K562 (cell line): ENCODE results near the gene METAP1D. TPM values are rescaled to one million over a fixed set of nuclear protein-coding genes. Genes with fewer than 3 reads are reported as not detected.
"Not testable (repeated sequence)": the region's sequence is repeated elsewhere in the genome, so short reads cannot be mapped to it uniquely, and the experiment has no call there.

ENCODE experiments used
- ATAC-seq: fragments of 200-7000 bp; cut with Tn5 transposase; 3 replicates; pipeline ENCODE4 v1.9.1; 2020; ENCODE audit warnings: moderate library complexity
- BruUV-seq: library from RNA; stranded (reverse); fragments of 400-500 nt; replicated peaks from 2 replicates; lab custom pipeline; 2021; lab: Mats Ljungman, UMichigan
- CTCF ChIA-PET: fragments of 300-600 bp; formaldehyde crosslinking; extraction: SDS; loops from one replicate; lab custom pipeline; 2021; ENCODE audit warnings: low intra/inter-chr PET ratio; lab: Yijun Ruan, JAX
- POLR2A ChIA-PET: fragments of 300-600, 350-650 bp; sonication (Branson Sonifier 250); formaldehyde crosslinking; extraction: SDS; loops from one replicate; lab custom pipeline; 2021; ENCODE audit warnings: antibody characterized with exemption, inconsistent platforms; lab: Yijun Ruan, JAX
- DNase-seq, 4 experiments: peaks; one replicate each; pipeline versions ENCODE4 v3.0.0 to v3.0.0-alpha.2; 2011 to 2018; ENCODE audit warnings: low spot score in 3 of 4, mixed read lengths in 3 of 4; ENCODE audit errors: extremely low read depth in 1 of 4
- FAIRE-seq: peaks from 2 replicates; lab custom pipeline; 2011; peaks lifted over from hg19 to GRCh38; lab: Jason Lieb, UNC
- H2AFZ ChIP-seq: 2 replicates; pipeline ENCODE4 v1.6.0; 2011; ENCODE audit warnings: low read depth, low read length, control low read depth, inconsistent platforms
- H3K27ac ChIP-seq: fragments of 200-600 bp; 3 replicates; pipeline ENCODE4 v1.8.0; 2011; ENCODE audit warnings: low read depth, mild to moderate bottlenecking, control low read depth, inconsistent platforms, low read length, moderate library complexity, mixed read lengths; ENCODE audit errors: extremely low read depth
- H3K27me3 ChIP-seq, 2 experiments: fragments of 300-600 bp in 1 of 2; 2 replicates in 1 of 2; 3 replicates in 1 of 2; pipeline versions ENCODE4 v1.6.0 to v1.8.0; 2011; ENCODE audit warnings: inconsistent platforms in 2 of 2, low read length in 2 of 2, mild to moderate bottlenecking in 1 of 2, mixed read lengths in 1 of 2, moderate library complexity in 1 of 2; ENCODE audit not compliant: control insufficient read depth in 2 of 2, insufficient read depth in 2 of 2
- H3K36me3 ChIP-seq: fragments of 300-600 bp; 3 replicates; pipeline ENCODE4 v1.8.0; 2011; ENCODE audit warnings: mild to moderate bottlenecking, low read length, inconsistent platforms; ENCODE audit not compliant: control insufficient read depth, insufficient read depth
- H3K4me1 ChIP-seq, 2 experiments: fragments of 200-600 bp in 1 of 2; replicated peaks in 1 of 2; 2 replicates in 1 of 2; 3 replicates in 1 of 2; pipeline versions ENCODE4 v1.5.1 to v1.8.0; 2011; ENCODE audit warnings: inconsistent platforms in 2 of 2, low read length in 2 of 2, mild to moderate bottlenecking in 1 of 2, mixed read lengths in 1 of 2, moderate library complexity in 1 of 2; ENCODE audit not compliant: control insufficient read depth in 2 of 2, insufficient read depth in 2 of 2
- H3K4me2 ChIP-seq: 2 replicates; pipeline ENCODE4 v1.6.1; 2011; ENCODE audit warnings: low read length, control low read depth, inconsistent platforms, mixed read lengths; ENCODE audit not compliant: insufficient read depth
- H3K4me3 ChIP-seq: fragments of 200-600 bp; sonication (generic), shearing (Covaris generic); 2 replicates; pipeline ENCODE4 v1.5.1; 2016; ENCODE audit warnings: control low read depth, inconsistent platforms
- H3K79me2 ChIP-seq: fragments of 200-600 bp; 3 replicates; pipeline ENCODE4 v1.8.0; 2011; ENCODE audit warnings: low read length, inconsistent platforms; ENCODE audit not compliant: control insufficient read depth, insufficient read depth
- H3K9ac ChIP-seq, 2 experiments: 2 replicates each; pipeline versions ENCODE4 v1.6.0 to v1.6.1; 2011; ENCODE audit warnings: low read depth in 2 of 2, low read length in 2 of 2, control low read depth in 1 of 2, inconsistent platforms in 1 of 2, mild to moderate bottlenecking in 1 of 2, mixed read lengths in 1 of 2; ENCODE audit not compliant: insufficient read depth in 1 of 2
- H3K9me1 ChIP-seq: one replicate; pipeline ENCODE4 v1.6.0; 2011; ENCODE audit warnings: inconsistent platforms, mild to moderate bottlenecking, low read length, moderate library complexity; ENCODE audit not compliant: control insufficient read depth, insufficient read depth
- H3K9me3 ChIP-seq: replicated peaks from 2 replicates; pipeline ENCODE4 v1.5.1; 2011; ENCODE audit warnings: low read depth, low read length, inconsistent platforms; ENCODE audit not compliant: control insufficient read depth, insufficient read depth
- H4K20me1 ChIP-seq: replicated peaks from 2 replicates; pipeline ENCODE4 v1.6.1; 2011; ENCODE audit warnings: low read length, inconsistent platforms, mixed read lengths; ENCODE audit not compliant: control insufficient read depth, insufficient read depth
- BACH1 ChIP-seq: fragments of 200-800 bp; sonication (Bioruptor generic); IDR thresholded peaks from 2 replicates; pipeline ENCODE4 v1.6.1; 2016; ENCODE audit warnings: missing genetic modification characterization, missing compliant biosample characterization
- EP400 ChIP-seq: fragments of 450-650 bp; IDR thresholded peaks from 2 replicates; pipeline ENCODE4 v1.6.1; 2017; ENCODE audit warnings: antibody characterized with exemption, mild to moderate bottlenecking, moderate library complexity
- MCM2 ChIP-seq: fragments of 450-650 bp; IDR thresholded peaks from 2 replicates; pipeline ENCODE4 v1.6.1; 2017; ENCODE audit warnings: low read depth, mild to moderate bottlenecking
- POLR2B ChIP-seq: fragments of 450-650 bp; IDR thresholded peaks from 2 replicates; pipeline ENCODE4 v1.6.1; 2018; ENCODE audit warnings: low read depth; ENCODE audit not compliant: partially characterized antibody
- PYGO2 ChIP-seq: fragments of 450-650 bp; IDR thresholded peaks from 2 replicates; pipeline ENCODE4 v1.6.1; 2016; ENCODE audit warnings: mild to moderate bottlenecking, missing genetic modification characterization, moderate library complexity, missing compliant biosample characterization
- SP1 ChIP-seq: sonication (generic); formaldehyde crosslinking; IDR thresholded peaks from 2 replicates; pipeline ENCODE4 v1.8.1; 2022; ENCODE audit warnings: mild to moderate bottlenecking, missing genetic modification reagents
- ZBTB12 ChIP-seq: fragments of 250-450 bp; sonication (Bioruptor Pico); IDR thresholded peaks from 2 replicates; pipeline ENCODE4 v1.4.0; 2020
- ZNF121 ChIP-seq: sonication (generic); formaldehyde crosslinking; conservative IDR thresholded peaks from 2 replicates; pipeline ENCODE4 v1.8.0; 2022; ENCODE audit warnings: missing genetic modification reagents
- ZNF398 ChIP-seq: fragments of 250-450 bp; sonication (Bioruptor Pico); IDR thresholded peaks from 2 replicates; pipeline ENCODE4 v1.8.0; 2021; ENCODE audit warnings: moderate library complexity, mild to moderate bottlenecking, inconsistent platforms
- ZNF511 ChIP-seq: sonication (generic); formaldehyde crosslinking; IDR thresholded peaks from 2 replicates; pipeline ENCODE4 v1.8.0; 2022; ENCODE audit warnings: mild to moderate bottlenecking, missing genetic modification reagents
- WGBS: fragments of 100-300 bp; shearing (Covaris generic); methylation state at CpG from one replicate; pipeline ENCODE4 v1.1.6; 2016; ENCODE audit warnings: low coverage, mixed read lengths; ENCODE audit not compliant: insufficient coverage; ENCODE audit errors: missing lambda C conversion rate; 5-methylcytosine and 5-hydroxymethylcytosine counted together
- in situ Hi-C: fragments of 300-500 bp; cut with MboI; formaldehyde crosslinking; loops from 4 replicates; pipeline ENCODE4 v1.15.0; 2018; ENCODE audit warnings: inconsistent platforms, mixed read lengths
- intact Hi-C: fragments of 100-400 bp; cut with micrococcal nuclease; formaldehyde crosslinking; loops from 2 replicates; pipeline ENCODE4 v1.14.2; 2022
- polyA plus RNA-seq, 8 experiments: library from polyadenylated mRNA; depleted of rRNA in 4 of 8; stranded (reverse) in 5 of 8; unstranded in 3 of 8; fragments of >200 nt; fragmentation: Nextera tagmentation in 2 of 8; fragmentation: Illumina TruSeq in 1 of 8; extraction: Ambion mirVana in 2 of 8; extraction: Trizol in 1 of 8; gene quantifications; 2 replicates each; pipeline versions ENCODE4 v1.2.1 to v1.2.3, GENCODE V29; 2011 to 2014; ENCODE audit warnings: inconsistent platforms in 1 of 8, missing spikeins in 1 of 8
- total RNA-seq, 7 experiments: library from RNA; depleted of rRNA in 6 of 7; stranded (reverse); fragments of >200 nt in 6 of 7; fragmentation: Illumina TruSeq in 2 of 7; extraction: Trizol in 2 of 7; gene quantifications; 2 replicates each; pipeline versions ENCODE4 v1.2.1 to v1.2.3, GENCODE V29; 2011 to 2021; ENCODE audit warnings: low replicate concordance in 1 of 7

METAP1D gene
- total and polyA plus RNA-seq, 9 of the 15 experiments (the other 6 are each of a cell fraction or from before 2014, with no cell fraction given) = 8.0 to 23.4 (median 15.7) TPM

GRCh38 chr2:172114176-172114575, 114.4 kb downstream of the METAP1D start:
- POLR2A ChIA-PET = interaction anchor here (0.6 to 1.7 kb wide), 3 partner anchors 10 to 502 kb away, joined by 3 to 6 read pairs (median 4); no protein-coding TSS in a partner anchor
- CTCF ChIA-PET = interaction anchor here (0.6 to 2.4 kb wide), 4 partner anchors 303 to 540 kb away, joined by 4 to 18 read pairs (median 6); no protein-coding TSS in a partner anchor
- H3K4me2 ChIP-seq, H3K9ac ChIP-seq, DNase-seq, H2AFZ ChIP-seq, FAIRE-seq, H3K27ac ChIP-seq, H4K20me1 ChIP-seq, H3K4me3 ChIP-seq, H3K9me3 ChIP-seq, H3K4me1 ChIP-seq, H3K27me3 ChIP-seq, H3K36me3 ChIP-seq, H3K9me1 ChIP-seq, H3K79me2 ChIP-seq, BruUV-seq, ATAC-seq: not testable (repeated sequence)
- 29% methylated on average over 4 of the region's 6 CpGs for WGBS
- TF ChIP-seq ZNF121 (CRISPR knock-in tag) = peak; percentile 63
- in situ Hi-C loops (loop anchor here (25.0 kb wide), 1 partner anchor 1152 kb away; no protein-coding TSS in a partner anchor), intact Hi-C loops (loop anchor here (5.0 to 10.0 kb wide), 2 partner anchors 517 to 1139 kb away; no protein-coding TSS in a partner anchor)

- no TSS peak for BruUV-seq
- CTCF ChIA-PET = interaction anchor here (2.4 kb wide), 1 partner anchor 409 kb away, joined by 18 read pairs; no protein-coding TSS in a partner anchor
- Histone ChIP-seq H3K4me2 (no peak overlapping the region), H4K20me1 (no peaks in the 10 kb centered on the region), H3K27me3 (peaks cover 6% of the 10 kb centered on the region in 2 experiments; a peak in 3 of 5 replicates), H3K36me3 (no peaks in the 10 kb centered on the region), H2AFZ (no peak overlapping the region), H3K9me3 (no peaks in the 10 kb centered on the region; the same call in 1 of the 2 replicates), H3K79me2 (no peaks in the 10 kb centered on the region), H3K9ac (no peak overlapping the region), H3K4me3 (no peak overlapping the region), H3K27ac (no peak overlapping the region), H3K9me1 (no peaks in the 10 kb centered on the region), H3K4me1 (peaks cover 0 to 4% of the 10 kb centered on the region in 2 experiments; a peak in 1 of 5 replicates)
- intact Hi-C loops = loop anchor here (5.0 to 10.0 kb wide), 2 partner anchors 517 to 1140 kb away; no protein-coding TSS in a partner anchor
- POLR2A ChIA-PET = interaction anchor here (1.2 kb wide), 1 partner anchor 320 kb away, joined by 3 read pairs; no protein-coding TSS in a partner anchor
- 11% methylated on average over 3 of the region's 3 CpGs for WGBS
- DNase-seq (no peak), FAIRE-seq (no peak), ATAC-seq (no peak)
- in situ Hi-C loops = loop anchor here (25.0 kb wide), 1 partner anchor 1152 kb away; no protein-coding TSS in a partner anchor
- no peak for TF ChIP-seq PYGO2 (tag)
- no peak for TF ChIP-seq ZBTB12 (CRISPR knock-in tag)
- TF ChIP-seq MCM2 = no peak
- no peak for TF ChIP-seq ZNF511
- no peak for TF ChIP-seq ZNF398 (CRISPR knock-in tag)
- TF ChIP-seq EP400 = no peak
- TF ChIP-seq POLR2B = no peak
- TF ChIP-seq BACH1 (tag) = no peak
- TF ChIP-seq SP1 (CRISPR knock-in tag) = no peak
Observed at GRCh38 chr2:172114579-172114978, 114.8 kb downstream of the METAP1D start.
